ENCODE results near the gene SMPX.

SMPX gene

DNA sequence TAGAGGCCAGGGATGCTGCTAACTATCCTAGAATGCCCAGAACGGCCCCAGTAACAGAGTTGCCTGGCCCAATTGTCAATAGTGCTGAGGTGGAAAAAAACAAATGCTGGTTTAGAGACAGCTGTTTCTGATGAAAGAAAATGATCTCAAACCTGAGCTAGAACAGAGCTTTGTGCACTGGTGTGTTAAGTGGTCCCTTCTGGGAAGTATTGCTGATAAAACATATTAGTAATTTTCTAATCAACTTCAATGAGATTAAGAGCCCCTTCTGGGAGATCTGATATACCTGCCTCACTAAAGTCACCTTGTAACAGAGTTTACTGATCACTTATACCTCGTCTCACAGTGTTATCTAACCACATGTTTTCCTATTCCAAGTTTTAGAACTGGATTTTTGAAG is 42.1 kb downstream of the SMPX start:
- H3K27me3 ChIP-seq (replicated peaks in 2 of 5; ENCODE audit: control insufficient read depth in 4 of 5, insufficient read depth in 5 of 5, low read length in 4 of 5): peaks cover 0 to 8% (median 0%) of the 10 kb centered on the region in 5 experiments
- WGBS (ENCODE audit: insufficient coverage): 73% methylated on average over 2 of the region's 2 CpGs
- no peak for DNase-seq
- no peaks in the 10 kb centered on the region for H3K36me3 ChIP-seq (ENCODE audit: control insufficient read depth in 4 of 4, insufficient read depth in 4 of 4, low read length in 3 of 4)
- no peak overlapping the region for H3K4me3 ChIP-seq (ENCODE audit: control insufficient read depth in 1 of 7, extremely low read depth in 1 of 7, insufficient read depth in 4 of 7, low read depth in 2 of 7, low read length in 6 of 7)
- peaks cover 0 to 2% (median 0%) of the 10 kb centered on the region in 5 experiments for H3K9me3 ChIP-seq (ENCODE audit: control extremely low read depth in 1 of 5, control insufficient read depth in 4 of 5, insufficient read depth in 2 of 5, low read depth in 1 of 5, low read length in 4 of 5)
- no peak overlapping the region for H3K27ac ChIP-seq (ENCODE audit: insufficient read depth in 1 of 2, low read depth in 1 of 2, low read length in 2 of 2, poor library complexity in 1 of 2, severe bottlenecking in 2 of 2)
- CTCF ChIA-PET: interaction anchor here (1.1 kb wide), 1 partner anchor 31 kb away, joined by 3 read pairs; no protein-coding TSS in a partner anchor
- POLR2A ChIA-PET: no interaction called here
- no peaks in the 10 kb centered on the region for H3K4me1 ChIP-seq (ENCODE audit: control extremely low read depth in 1 of 4, control insufficient read depth in 4 of 4, insufficient read depth in 4 of 4, low read length in 3 of 4)

DNA sequence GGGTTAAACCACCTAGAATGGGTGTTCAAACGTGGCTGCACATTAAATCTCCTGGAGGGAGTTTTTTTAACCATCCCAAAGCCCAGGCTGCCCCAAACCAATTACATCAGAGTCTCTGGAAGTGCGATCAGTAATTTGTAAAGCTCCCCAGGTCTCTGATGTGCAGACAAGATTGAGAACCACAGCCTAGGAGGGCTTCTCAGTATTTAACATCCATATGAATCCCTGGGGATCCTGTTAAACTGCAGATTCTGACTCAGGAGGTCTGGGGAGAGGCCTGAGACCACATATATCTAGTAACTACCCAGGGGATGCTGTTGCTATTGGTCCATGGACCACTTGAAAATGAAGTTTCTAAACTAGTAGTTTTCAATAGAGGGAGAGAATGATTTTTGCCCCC is 42.6 kb downstream of the SMPX start:
- Histone ChIP-seq H3K4me1 (ENCODE audit: control extremely low read depth in 1 of 4, control insufficient read depth in 4 of 4, insufficient read depth in 4 of 4, low read length in 3 of 4) (no peaks in the 10 kb centered on the region), H3K27me3 (replicated peaks in 2 of 5; ENCODE audit: control insufficient read depth in 4 of 5, insufficient read depth in 5 of 5, low read length in 4 of 5) (peaks cover 0 to 8% (median 0%) of the 10 kb centered on the region in 5 experiments), H3K9me3 (ENCODE audit: control extremely low read depth in 1 of 5, control insufficient read depth in 4 of 5, insufficient read depth in 2 of 5, low read depth in 1 of 5, low read length in 4 of 5) (peaks cover 0 to 2% (median 0%) of the 10 kb centered on the region in 5 experiments), H3K36me3 (ENCODE audit: control insufficient read depth in 4 of 4, insufficient read depth in 4 of 4, low read length in 3 of 4) (no peaks in the 10 kb centered on the region), H3K4me3 (ENCODE audit: control insufficient read depth in 1 of 7, extremely low read depth in 1 of 7, insufficient read depth in 4 of 7, low read depth in 2 of 7, low read length in 6 of 7) (no peak overlapping the region), H3K27ac (ENCODE audit: insufficient read depth in 1 of 2, low read depth in 1 of 2, low read length in 2 of 2, poor library complexity in 1 of 2, severe bottlenecking in 2 of 2) (no peak overlapping the region)
- CTCF ChIA-PET: no interaction called here
- WGBS (ENCODE audit: insufficient coverage): no CpG with 5 or more reads among the region's 2 CpGs
- POLR2A ChIA-PET: no interaction called here
- no peak for DNase-seq

DNA sequence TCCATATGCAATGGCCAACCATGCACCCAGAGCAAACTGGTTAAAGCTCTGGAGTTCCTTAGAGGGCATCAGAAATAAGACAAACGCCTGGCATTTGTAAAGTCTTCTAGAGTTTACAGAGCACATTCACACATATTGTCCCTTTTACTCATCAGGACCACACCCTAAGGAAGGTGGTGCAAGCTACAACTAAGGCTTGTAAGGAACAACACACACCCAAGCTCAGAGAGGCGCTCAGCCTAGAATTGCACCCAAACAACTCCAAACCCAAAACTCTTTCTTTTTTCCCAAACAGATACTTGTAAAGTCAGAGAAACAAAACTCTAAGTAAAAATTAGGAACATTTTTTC is 46.1 kb downstream of the SMPX start:
- POLR2A ChIA-PET: no interaction called here
- 79% methylated on average over 2 of the region's 2 CpGs for WGBS (ENCODE audit: insufficient coverage)
- CTCF ChIA-PET: no interaction called here

DNA sequence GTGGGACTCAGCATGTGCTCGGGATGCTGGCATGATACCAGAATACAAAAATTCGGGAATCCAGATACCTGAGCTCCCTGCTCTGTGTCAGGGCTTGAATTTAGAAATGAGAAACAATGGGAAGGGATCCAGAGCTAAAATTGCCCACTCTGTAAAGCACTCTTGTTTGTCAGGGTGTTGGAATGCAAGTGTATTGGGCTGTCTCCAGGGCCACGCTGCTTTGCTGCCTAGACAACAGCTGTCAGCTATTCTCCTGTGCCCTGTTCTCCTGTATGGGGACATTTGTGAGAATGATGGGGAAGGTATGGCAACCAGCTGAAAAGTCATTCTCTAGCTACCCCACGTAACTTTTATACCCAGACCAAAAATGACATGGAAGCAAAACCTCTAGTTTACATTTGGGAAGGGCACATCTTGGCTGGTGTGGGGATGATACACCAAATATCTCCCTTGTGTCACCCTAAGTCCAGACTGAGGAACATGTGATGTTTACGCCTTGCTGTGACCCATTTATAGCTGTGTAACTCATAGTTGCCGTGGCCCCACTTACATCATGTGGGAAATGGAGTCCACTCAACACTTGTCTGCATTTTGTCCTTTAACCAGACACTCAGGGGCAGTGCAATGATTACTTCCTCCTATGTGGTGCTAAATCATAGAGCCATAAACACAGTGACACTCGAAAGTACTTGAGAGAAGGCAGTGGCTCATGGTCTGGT is 46.6 kb downstream of the SMPX start:
- no peaks in the 10 kb centered on the region for H3K4me1 ChIP-seq (ENCODE audit: control extremely low read depth in 1 of 4, control insufficient read depth in 4 of 4, insufficient read depth in 4 of 4, low read length in 3 of 4)
- no peak for DNase-seq
- H3K36me3 ChIP-seq (ENCODE audit: control insufficient read depth in 4 of 4, insufficient read depth in 4 of 4, low read length in 3 of 4): no peaks in the 10 kb centered on the region
- POLR2A ChIA-PET: no interaction called here
- 87% methylated on average over 5 of the region's 7 CpGs for WGBS (ENCODE audit: insufficient coverage)
- H3K27me3 ChIP-seq (replicated peaks in 2 of 5; ENCODE audit: control insufficient read depth in 4 of 5, insufficient read depth in 5 of 5, low read length in 4 of 5): peaks cover 0 to 3% (median 0%) of the 10 kb centered on the region in 5 experiments
- H3K9me3 ChIP-seq (ENCODE audit: control extremely low read depth in 1 of 5, control insufficient read depth in 4 of 5, insufficient read depth in 2 of 5, low read depth in 1 of 5, low read length in 4 of 5): peaks cover 0 to 2% (median 0%) of the 10 kb centered on the region in 5 experiments
- CTCF ChIA-PET: no interaction called here
- H3K27ac ChIP-seq (ENCODE audit: insufficient read depth in 1 of 2, low read depth in 1 of 2, low read length in 2 of 2, poor library complexity in 1 of 2, severe bottlenecking in 2 of 2): no peak overlapping the region
- no peak overlapping the region for H3K4me3 ChIP-seq (ENCODE audit: control insufficient read depth in 1 of 7, extremely low read depth in 1 of 7, insufficient read depth in 4 of 7, low read depth in 2 of 7, low read length in 6 of 7)

More for the DNA sequence above, 46.1 kb downstream of the SMPX start:
- H3K36me3 ChIP-seq (ENCODE audit: control insufficient read depth in 4 of 4, insufficient read depth in 4 of 4, low read length in 3 of 4): no peaks in the 10 kb centered on the region
- peaks cover 0 to 3% (median 0%) of the 10 kb centered on the region in 5 experiments for H3K27me3 ChIP-seq (replicated peaks in 2 of 5; ENCODE audit: control insufficient read depth in 4 of 5, insufficient read depth in 5 of 5, low read length in 4 of 5)
- H3K4me1 ChIP-seq (ENCODE audit: control extremely low read depth in 1 of 4, control insufficient read depth in 4 of 4, insufficient read depth in 4 of 4, low read length in 3 of 4): no peaks in the 10 kb centered on the region
- H3K27ac ChIP-seq (ENCODE audit: insufficient read depth in 1 of 2, low read depth in 1 of 2, low read length in 2 of 2, poor library complexity in 1 of 2, severe bottlenecking in 2 of 2): no peak overlapping the region
- DNase-seq: no peak
- peaks cover 0 to 2% (median 0%) of the 10 kb centered on the region in 5 experiments for H3K9me3 ChIP-seq (ENCODE audit: control extremely low read depth in 1 of 5, control insufficient read depth in 4 of 5, insufficient read depth in 2 of 5, low read depth in 1 of 5, low read length in 4 of 5)
- H3K4me3 ChIP-seq (ENCODE audit: control insufficient read depth in 1 of 7, extremely low read depth in 1 of 7, insufficient read depth in 4 of 7, low read depth in 2 of 7, low read length in 6 of 7): no peak overlapping the region

DNA sequence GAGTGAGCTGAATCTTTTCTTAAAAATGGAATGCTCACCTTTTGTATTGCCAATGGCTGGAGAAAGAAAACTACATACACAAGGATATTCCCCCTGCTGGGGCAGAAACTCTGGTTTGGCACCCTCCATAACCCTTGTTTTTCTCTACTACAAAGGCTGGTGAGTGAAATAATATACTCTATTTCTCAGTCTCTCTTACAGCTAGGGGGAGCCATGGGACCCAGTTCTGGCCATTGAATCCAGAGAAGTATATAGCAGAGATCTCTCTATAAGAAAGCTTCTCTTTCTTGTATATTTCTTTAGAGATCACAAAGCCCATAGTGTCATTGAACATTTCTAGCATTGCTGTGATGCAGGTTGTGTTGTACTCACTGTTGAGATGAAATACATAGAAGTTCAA is 49.8 kb downstream of the SMPX start:
- POLR2A ChIA-PET: no interaction called here
- no peak for DNase-seq
- peaks cover 0 to 3% (median 0%) of the 10 kb centered on the region in 5 experiments for H3K27me3 ChIP-seq (replicated peaks in 2 of 5; ENCODE audit: control insufficient read depth in 4 of 5, insufficient read depth in 5 of 5, low read length in 4 of 5)
- CTCF ChIA-PET: no interaction called here
- no peak overlapping the region for H3K27ac ChIP-seq (ENCODE audit: insufficient read depth in 1 of 2, low read depth in 1 of 2, low read length in 2 of 2, poor library complexity in 1 of 2, severe bottlenecking in 2 of 2)
- H3K4me3 ChIP-seq (ENCODE audit: control insufficient read depth in 1 of 7, extremely low read depth in 1 of 7, insufficient read depth in 4 of 7, low read depth in 2 of 7, low read length in 6 of 7): no peak overlapping the region
- no peaks in the 10 kb centered on the region for H3K36me3 ChIP-seq (ENCODE audit: control insufficient read depth in 4 of 4, insufficient read depth in 4 of 4, low read length in 3 of 4)
- H3K4me1 ChIP-seq (ENCODE audit: control extremely low read depth in 1 of 4, control insufficient read depth in 4 of 4, insufficient read depth in 4 of 4, low read length in 3 of 4): no peaks in the 10 kb centered on the region
- peaks cover 0 to 2% (median 0%) of the 10 kb centered on the region in 5 experiments for H3K9me3 ChIP-seq (ENCODE audit: control extremely low read depth in 1 of 5, control insufficient read depth in 4 of 5, insufficient read depth in 2 of 5, low read depth in 1 of 5, low read length in 4 of 5)

DNA sequence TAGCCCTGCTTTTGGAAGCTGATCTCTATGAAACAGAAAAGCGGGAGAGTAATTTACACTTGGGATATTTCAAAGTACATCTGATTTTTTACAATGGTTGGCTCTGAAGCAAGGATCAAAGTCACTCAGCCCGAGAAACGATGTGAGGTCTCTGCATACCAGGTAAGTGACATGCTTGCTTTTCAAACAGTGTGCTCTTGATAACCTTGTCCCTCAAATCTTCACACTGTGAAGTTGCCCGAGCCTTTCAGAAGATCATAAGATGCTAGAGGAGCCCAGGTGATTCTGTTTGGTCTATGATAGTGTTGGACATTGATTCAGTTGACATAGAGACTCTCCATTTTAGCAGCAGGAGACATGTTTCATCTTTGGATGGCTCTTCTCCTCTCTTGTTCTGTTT is 52.7 kb downstream of the SMPX start:
- Histone ChIP-seq H3K27ac (ENCODE audit: insufficient read depth in 1 of 2, low read depth in 1 of 2, low read length in 2 of 2, poor library complexity in 1 of 2, severe bottlenecking in 2 of 2) (no peak overlapping the region), H3K27me3 (replicated peaks in 2 of 5; ENCODE audit: control insufficient read depth in 4 of 5, insufficient read depth in 5 of 5, low read length in 4 of 5) (peaks cover 0 to 2% (median 0%) of the 10 kb centered on the region in 5 experiments), H3K36me3 (ENCODE audit: control insufficient read depth in 4 of 4, insufficient read depth in 4 of 4, low read length in 3 of 4) (no peaks in the 10 kb centered on the region), H3K9me3 (ENCODE audit: control extremely low read depth in 1 of 5, control insufficient read depth in 4 of 5, insufficient read depth in 2 of 5, low read depth in 1 of 5, low read length in 4 of 5) (no peaks in the 10 kb centered on the region), H3K4me3 (ENCODE audit: control insufficient read depth in 1 of 7, extremely low read depth in 1 of 7, insufficient read depth in 4 of 7, low read depth in 2 of 7, low read length in 6 of 7) (no peak overlapping the region), H3K4me1 (ENCODE audit: control extremely low read depth in 1 of 4, control insufficient read depth in 4 of 4, insufficient read depth in 4 of 4, low read length in 3 of 4) (no peaks in the 10 kb centered on the region)
- POLR2A ChIA-PET: no interaction called here
- DNase-seq: no peak
- 92% methylated on average over 2 of the region's 4 CpGs for WGBS (ENCODE audit: insufficient coverage)
- CTCF ChIA-PET: no interaction called here

DNA sequence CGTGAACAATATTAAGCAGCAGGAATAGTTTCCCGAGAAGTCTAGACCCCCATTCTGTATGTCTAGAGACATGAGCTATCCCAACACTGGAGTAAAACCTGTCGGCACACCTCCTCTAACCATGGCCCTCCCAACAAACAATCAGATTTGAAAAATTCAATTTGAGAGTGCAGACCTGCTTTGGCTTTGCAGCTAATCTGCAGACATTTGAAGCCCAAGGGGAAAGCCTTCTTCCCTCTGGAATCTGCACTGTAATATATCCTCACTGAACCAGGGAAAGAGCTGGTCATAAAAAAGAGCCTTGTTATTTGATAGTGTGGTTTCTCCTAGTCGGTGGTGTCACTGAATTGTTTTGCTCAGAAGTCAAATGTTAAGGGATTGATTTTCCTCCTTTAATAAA is 55.2 kb downstream of the SMPX start:
- no peaks in the 10 kb centered on the region for H3K36me3 ChIP-seq (ENCODE audit: control insufficient read depth in 4 of 4, insufficient read depth in 4 of 4, low read length in 3 of 4)
- CTCF ChIA-PET: no interaction called here
- H3K9me3 ChIP-seq (ENCODE audit: control extremely low read depth in 1 of 5, control insufficient read depth in 4 of 5, insufficient read depth in 2 of 5, low read depth in 1 of 5, low read length in 4 of 5): no peaks in the 10 kb centered on the region
- H3K4me3 ChIP-seq (ENCODE audit: control insufficient read depth in 1 of 7, extremely low read depth in 1 of 7, insufficient read depth in 4 of 7, low read depth in 2 of 7, low read length in 6 of 7): no peak overlapping the region
- H3K27ac ChIP-seq (ENCODE audit: insufficient read depth in 1 of 2, low read depth in 1 of 2, low read length in 2 of 2, poor library complexity in 1 of 2, severe bottlenecking in 2 of 2): no peak overlapping the region
- WGBS (ENCODE audit: insufficient coverage): 81% methylated on average over 3 of the region's 4 CpGs
- H3K27me3 ChIP-seq (replicated peaks in 2 of 5; ENCODE audit: control insufficient read depth in 4 of 5, insufficient read depth in 5 of 5, low read length in 4 of 5): peaks cover 0 to 4% (median 0%) of the 10 kb centered on the region in 5 experiments
- no peak for DNase-seq
- H3K4me1 ChIP-seq (ENCODE audit: control extremely low read depth in 1 of 4, control insufficient read depth in 4 of 4, insufficient read depth in 4 of 4, low read length in 3 of 4): no peaks in the 10 kb centered on the region
- POLR2A ChIA-PET: no interaction called here

Measured in common myeloid progenitor, CD34-positive (primary cell).